ENCODE measurements around the gene CCDC188. TPM values are rescaled to one million over a fixed set of nuclear protein-coding genes. Genes with fewer than 3 reads are reported as not detected.

CCDC188 gene
- total and polyA plus RNA-seq, 9 of the 15 experiments (the other 6 are each of a cell fraction or from before 2014, with no cell fraction given) = not detected

- TF ChIP-seq, protein P1, sequence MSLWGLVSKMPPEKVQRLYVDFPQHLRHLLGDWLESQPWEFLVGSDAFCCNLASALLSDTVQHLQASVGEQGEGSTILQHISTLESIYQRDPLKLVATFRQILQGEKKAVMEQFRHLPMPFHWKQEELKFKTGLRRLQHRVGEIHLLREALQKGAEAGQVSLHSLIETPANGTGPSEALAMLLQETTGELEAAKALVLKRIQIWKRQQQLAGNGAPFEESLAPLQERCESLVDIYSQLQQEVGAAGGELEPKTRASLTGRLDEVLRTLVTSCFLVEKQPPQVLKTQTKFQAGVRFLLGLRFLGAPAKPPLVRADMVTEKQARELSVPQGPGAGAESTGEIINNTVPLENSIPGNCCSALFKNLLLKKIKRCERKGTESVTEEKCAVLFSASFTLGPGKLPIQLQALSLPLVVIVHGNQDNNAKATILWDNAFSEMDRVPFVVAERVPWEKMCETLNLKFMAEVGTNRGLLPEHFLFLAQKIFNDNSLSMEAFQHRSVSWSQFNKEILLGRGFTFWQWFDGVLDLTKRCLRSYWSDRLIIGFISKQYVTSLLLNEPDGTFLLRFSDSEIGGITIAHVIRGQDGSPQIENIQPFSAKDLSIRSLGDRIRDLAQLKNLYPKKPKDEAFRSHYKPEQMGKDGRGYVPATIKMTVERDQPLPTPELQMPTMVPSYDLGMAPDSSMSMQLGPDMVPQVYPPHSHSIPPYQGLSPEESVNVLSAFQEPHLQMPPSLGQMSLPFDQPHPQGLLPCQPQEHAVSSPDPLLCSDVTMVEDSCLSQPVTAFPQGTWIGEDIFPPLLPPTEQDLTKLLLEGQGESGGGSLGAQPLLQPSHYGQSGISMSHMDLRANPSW (CRISPR knock-in tag; IDR thresholded peaks at IDR 0.05) = peak; percentile 36; the same call in 1 of the 2 replicates
- TF ChIP-seq SAFB (IDR thresholded peaks at IDR 0.05; ENCODE audit: borderline replicate concordance, low read depth, low read length) = no peak
- no peak for TF ChIP-seq POLR2H (tag; IDR thresholded peaks at IDR 0.05; ENCODE audit: low read depth)
- TF ChIP-seq MCM3 (IDR thresholded peaks at IDR 0.05) = no peak
- no peak for TF ChIP-seq SMAD3 (CRISPR knock-in tag; conservative IDR thresholded peaks at IDR 0.05)
- no peak for TF ChIP-seq ZNF79 (CRISPR knock-in tag; IDR thresholded peaks at IDR 0.05; ENCODE audit: low read depth)
- peak; percentile 97 for TF ChIP-seq HNRNPL (IDR thresholded peaks at IDR 0.05; ENCODE audit: low read depth, low read length)
- no peak for TF ChIP-seq FUS (optimal IDR thresholded peaks at IDR 0.05; ENCODE audit: low read depth, low read length)
- no peak for TF ChIP-seq ZNF707 (CRISPR knock-in tag; conservative IDR thresholded peaks at IDR 0.05)
- TF ChIP-seq ZNF24 (IDR thresholded peaks at IDR 0.05) = no peak
- TF ChIP-seq POLR2G (IDR thresholded peaks at IDR 0.05; ENCODE audit: low read depth, low read length) = peak; percentile 50; the same call in 1 of the 2 replicates
- no peak for TF ChIP-seq TCF3 (CRISPR knock-in tag; IDR thresholded peaks at IDR 0.05)
- TF ChIP-seq CBX8 (IDR thresholded peaks at IDR 0.05; ENCODE audit: borderline replicate concordance, extremely low read depth, low read depth, low read length, poor library complexity, severe bottlenecking) = no peak
- no peak for TF ChIP-seq SPI1 (IDR thresholded peaks at IDR 0.05; ENCODE audit: borderline replicate concordance, low read depth, low read length)
Measured at GRCh38 chr22:20148414-20148813, 2.4 kb downstream of the CCDC188 start (continued).
